A549 (cell line): ENCODE measurements around the gene NXNL1.

Experiments
- CHD2 ChIP-seq: fragments of 150-350 bp; IDR thresholded peaks from 2 replicates; pipeline ENCODE4 v1.6.1; 2014; ENCODE audit warnings: low read length; ENCODE audit not compliant: partially characterized antibody
- JUNB ChIP-seq: fragments of >200 bp; sonication (Bioruptor Twin); formaldehyde crosslinking; IDR thresholded peaks from 2 replicates; pipeline ENCODE4 v1.6.1; 2016
- MYC ChIP-seq: IDR thresholded peaks from 2 replicates; pipeline ENCODE4 v1.6.1; 2012; ENCODE audit warnings: mild to moderate bottlenecking, inconsistent platforms, low read length, improper control_type of control experiment, borderline replicate concordance
- POLR2A ChIP-seq: IDR thresholded peaks from 2 replicates; pipeline ENCODE4 v1.6.1; 2012; ENCODE audit warnings: mild to moderate bottlenecking, low read length
- TF ChIP-seq, protein P1 (sequence below): fragments of >200 bp; sonication (Bioruptor Twin); formaldehyde crosslinking; IDR thresholded peaks from 3 replicates; pipeline ENCODE4 v1.5.1; 2016
- TF ChIP-seq, protein P2 (sequence below): fragments of 200-600 bp; sonication (generic); IDR thresholded peaks from 2 replicates; pipeline ENCODE4 v1.6.1; 2016; ENCODE audit warnings: antibody characterized with exemption, mild to moderate bottlenecking, moderate library complexity

DNA sequence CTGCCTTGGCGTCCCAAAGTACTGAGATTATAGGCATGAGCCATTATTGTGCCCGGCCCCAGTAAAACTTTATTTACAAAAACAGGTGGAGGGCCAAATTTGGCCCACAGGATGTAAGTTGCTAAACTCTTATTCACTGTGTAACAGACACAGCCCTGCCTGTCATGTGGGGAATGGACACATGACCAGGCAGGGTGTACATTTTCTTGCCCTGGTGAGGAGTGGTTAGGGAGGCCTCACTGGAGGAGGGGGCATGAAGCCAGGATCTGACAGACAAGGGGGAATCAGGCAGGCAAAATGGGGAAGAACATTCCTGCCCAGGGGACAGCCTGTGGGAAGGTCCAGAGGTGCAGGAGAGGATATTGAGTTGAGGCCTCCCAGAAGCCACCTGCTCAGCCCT lies 43.3 kb upstream of the NXNL1 start:
- TF ChIP-seq MYC, result no peak
- TF ChIP-seq, protein P1, sequence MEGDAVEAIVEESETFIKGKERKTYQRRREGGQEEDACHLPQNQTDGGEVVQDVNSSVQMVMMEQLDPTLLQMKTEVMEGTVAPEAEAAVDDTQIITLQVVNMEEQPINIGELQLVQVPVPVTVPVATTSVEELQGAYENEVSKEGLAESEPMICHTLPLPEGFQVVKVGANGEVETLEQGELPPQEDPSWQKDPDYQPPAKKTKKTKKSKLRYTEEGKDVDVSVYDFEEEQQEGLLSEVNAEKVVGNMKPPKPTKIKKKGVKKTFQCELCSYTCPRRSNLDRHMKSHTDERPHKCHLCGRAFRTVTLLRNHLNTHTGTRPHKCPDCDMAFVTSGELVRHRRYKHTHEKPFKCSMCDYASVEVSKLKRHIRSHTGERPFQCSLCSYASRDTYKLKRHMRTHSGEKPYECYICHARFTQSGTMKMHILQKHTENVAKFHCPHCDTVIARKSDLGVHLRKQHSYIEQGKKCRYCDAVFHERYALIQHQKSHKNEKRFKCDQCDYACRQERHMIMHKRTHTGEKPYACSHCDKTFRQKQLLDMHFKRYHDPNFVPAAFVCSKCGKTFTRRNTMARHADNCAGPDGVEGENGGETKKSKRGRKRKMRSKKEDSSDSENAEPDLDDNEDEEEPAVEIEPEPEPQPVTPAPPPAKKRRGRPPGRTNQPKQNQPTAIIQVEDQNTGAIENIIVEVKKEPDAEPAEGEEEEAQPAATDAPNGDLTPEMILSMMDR, result no peak
- no peak for TF ChIP-seq JUNB
- TF ChIP-seq, protein P2, sequence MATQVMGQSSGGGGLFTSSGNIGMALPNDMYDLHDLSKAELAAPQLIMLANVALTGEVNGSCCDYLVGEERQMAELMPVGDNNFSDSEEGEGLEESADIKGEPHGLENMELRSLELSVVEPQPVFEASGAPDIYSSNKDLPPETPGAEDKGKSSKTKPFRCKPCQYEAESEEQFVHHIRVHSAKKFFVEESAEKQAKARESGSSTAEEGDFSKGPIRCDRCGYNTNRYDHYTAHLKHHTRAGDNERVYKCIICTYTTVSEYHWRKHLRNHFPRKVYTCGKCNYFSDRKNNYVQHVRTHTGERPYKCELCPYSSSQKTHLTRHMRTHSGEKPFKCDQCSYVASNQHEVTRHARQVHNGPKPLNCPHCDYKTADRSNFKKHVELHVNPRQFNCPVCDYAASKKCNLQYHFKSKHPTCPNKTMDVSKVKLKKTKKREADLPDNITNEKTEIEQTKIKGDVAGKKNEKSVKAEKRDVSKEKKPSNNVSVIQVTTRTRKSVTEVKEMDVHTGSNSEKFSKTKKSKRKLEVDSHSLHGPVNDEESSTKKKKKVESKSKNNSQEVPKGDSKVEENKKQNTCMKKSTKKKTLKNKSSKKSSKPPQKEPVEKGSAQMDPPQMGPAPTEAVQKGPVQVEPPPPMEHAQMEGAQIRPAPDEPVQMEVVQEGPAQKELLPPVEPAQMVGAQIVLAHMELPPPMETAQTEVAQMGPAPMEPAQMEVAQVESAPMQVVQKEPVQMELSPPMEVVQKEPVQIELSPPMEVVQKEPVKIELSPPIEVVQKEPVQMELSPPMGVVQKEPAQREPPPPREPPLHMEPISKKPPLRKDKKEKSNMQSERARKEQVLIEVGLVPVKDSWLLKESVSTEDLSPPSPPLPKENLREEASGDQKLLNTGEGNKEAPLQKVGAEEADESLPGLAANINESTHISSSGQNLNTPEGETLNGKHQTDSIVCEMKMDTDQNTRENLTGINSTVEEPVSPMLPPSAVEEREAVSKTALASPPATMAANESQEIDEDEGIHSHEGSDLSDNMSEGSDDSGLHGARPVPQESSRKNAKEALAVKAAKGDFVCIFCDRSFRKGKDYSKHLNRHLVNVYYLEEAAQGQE, result no peak
- TF ChIP-seq CHD2, result no peak
- TF ChIP-seq POLR2A, result no peak
